HG02623 (cell line): ENCODE measurements around the gene STRIP1.

ENCODE experiments used
- ATAC-seq: cut with Tn5 transposase; IDR thresholded peaks from one replicate; pipeline ENCODE4 v1.9.1; 2021; ENCODE audit warnings: moderate library complexity; ENCODE audit not compliant: unreplicated experiment

The STRIP1 gene

GRCh38 chr1:110049801-110050601 lies 15.6 kb downstream of the STRIP1 start:
- no peak for ATAC-seq

- ATAC-seq, result no peak
These were observed 16.3 kb downstream of the STRIP1 start for GRCh38 chr1:110050602-110051261.

GRCh38 chr1:110051262-110051648 lies 16.8 kb downstream of the STRIP1 start:
- ATAC-seq, result no peak

GRCh38 chr1:110053552-110054428 lies 19.4 kb downstream of the STRIP1 start:
- ATAC-seq, result no peak

- ATAC-seq, result no peak
These were observed 21.3 kb downstream of the STRIP1 start for GRCh38 chr1:110055493-110056284.

GRCh38 chr1:110056285-110056683 lies 21.9 kb downstream of the STRIP1 start:
- ATAC-seq, result no peak

- no peak for ATAC-seq
These were observed 22.4 kb downstream of the STRIP1 start for GRCh38 chr1:110056776-110057175.

GRCh38 chr1:110057963-110058518 lies 23.6 kb downstream of the STRIP1 start:
- no peak for ATAC-seq

- ATAC-seq, result no peak
These were observed 24.2 kb downstream of the STRIP1 start for GRCh38 chr1:110058591-110058990.

GRCh38 chr1:110059133-110059863 lies 24.9 kb downstream of the STRIP1 start:
- no peak for ATAC-seq

GRCh38 chr1:110060034-110060661 lies 25.7 kb downstream of the STRIP1 start:
- ATAC-seq, result no peak

GRCh38 chr1:110060662-110061060 lies 26.2 kb downstream of the STRIP1 start:
- no peak for ATAC-seq

GRCh38 chr1:110061341-110061740 lies 26.9 kb downstream of the STRIP1 start:
- no peak for ATAC-seq

- no peak for ATAC-seq
These were observed 28.2 kb downstream of the STRIP1 start for GRCh38 chr1:110062612-110063011.

- no peak for ATAC-seq
These were observed 29.4 kb downstream of the STRIP1 start for GRCh38 chr1:110063781-110064180.

GRCh38 chr1:110064576-110065337 lies 30.3 kb downstream of the STRIP1 start:
- no peak for ATAC-seq

GRCh38 chr1:110065841-110066240 lies 31.4 kb downstream of the STRIP1 start:
- no peak for ATAC-seq

- ATAC-seq, result no peak
These were observed 33.1 kb downstream of the STRIP1 start for GRCh38 chr1:110067479-110067892.
